ENCODE results near the gene GALNTL6.

DNA sequence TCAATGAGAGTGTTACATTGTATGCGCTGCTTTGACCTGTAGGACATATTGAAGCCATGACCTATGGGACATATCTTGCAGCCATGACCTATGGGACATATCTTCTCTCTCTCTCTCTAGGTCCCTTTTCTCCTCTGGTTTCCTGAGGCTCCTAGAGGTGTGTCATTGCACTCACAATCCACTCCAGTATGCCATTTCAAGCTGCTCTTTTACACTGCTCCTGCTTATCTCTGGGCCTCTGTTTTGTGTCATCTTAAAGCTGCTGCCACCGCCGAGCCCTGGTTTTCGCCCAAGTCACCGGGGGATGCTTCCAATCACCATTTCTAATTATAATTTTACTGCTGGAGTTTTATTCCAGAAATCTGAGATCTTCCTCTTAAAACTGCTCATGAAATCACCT, 336.1 kb downstream of the GALNTL6 start:
- TF ChIP-seq CTCF (IDR thresholded peaks at IDR 0.05; ENCODE audit: extremely low read depth in 1 of 2, insufficient read depth in 1 of 2, low read depth in 1 of 2, low read length in 2 of 2), result no peak
- TF ChIP-seq POLR2A (IDR thresholded peaks at IDR 0.05; ENCODE audit: low read depth, low read length), result no peak
- no peak for TF ChIP-seq MAX (IDR thresholded peaks at IDR 0.05; ENCODE audit: insufficient read depth, insufficient read length)
- TF ChIP-seq GATA2 (IDR thresholded peaks at IDR 0.05; ENCODE audit: insufficient read depth, insufficient read length, low read depth, low read length), result no peak

All from endothelial cell of umbilical vein (primary cell).